OCI-LY1 (cell line): Measurements from ENCODE around the gene PCDHGB6.

ENCODE experiments used
- H2AFZ ChIP-seq: fragments of 200-600 bp; sonication (generic), shearing (Covaris generic); 2 replicates; pipeline ENCODE4 v1.6.0; 2014; ENCODE audit warnings: antibody characterized with exemption, mild to moderate bottlenecking, low read length
- H3F3A ChIP-seq: fragments of 200-600 bp; sonication (generic), shearing (Covaris generic); 2 replicates; pipeline ENCODE4 v1.6.0; 2014; ENCODE audit warnings: mild to moderate bottlenecking, antibody characterized with exemption, low read length, moderate library complexity; ENCODE audit not compliant: insufficient read depth
- H3K27ac ChIP-seq: fragments of 200-600 bp; sonication (generic); 2 replicates; pipeline ENCODE4 v1.5.1; 2014; ENCODE audit warnings: low read length, mixed run types, mild to moderate bottlenecking, low read depth; ENCODE audit not compliant: poor library complexity, severe bottlenecking
- H3K27me3 ChIP-seq: fragments of 200-600 bp; sonication (generic); 2 replicates; pipeline ENCODE4 v1.6.0; 2014; ENCODE audit warnings: antibody characterized with exemption, mild to moderate bottlenecking, low read length, moderate library complexity; ENCODE audit not compliant: insufficient read depth
- H3K36me3 ChIP-seq: fragments of 200-600 bp; sonication (generic); 2 replicates; pipeline ENCODE4 v1.6.1; 2014; ENCODE audit warnings: mild to moderate bottlenecking, antibody characterized with exemption, low read length, moderate library complexity, mixed read lengths; ENCODE audit not compliant: insufficient read depth
- H3K4me1 ChIP-seq: fragments of 200-600 bp; sonication (generic); 2 replicates; pipeline ENCODE4 v1.5.1; 2014; ENCODE audit warnings: mild to moderate bottlenecking, low read length, moderate library complexity; ENCODE audit not compliant: insufficient read depth, severe bottlenecking
- H3K4me2 ChIP-seq: fragments of 200-600 bp; sonication (generic), shearing (Covaris generic); 2 replicates; pipeline ENCODE4 v1.6.1; 2014; ENCODE audit warnings: low read length
- H3K4me3 ChIP-seq: fragments of 200-600 bp; sonication (generic); 2 replicates; pipeline ENCODE4 v1.5.1; 2014; ENCODE audit warnings: low read length, low read depth, mild to moderate bottlenecking, mixed read lengths; ENCODE audit not compliant: poor library complexity, severe bottlenecking
- H3K79me2 ChIP-seq: fragments of 200-600 bp; shearing (Covaris generic); 2 replicates; pipeline ENCODE4 v1.6.1; 2016; ENCODE audit warnings: mixed run types, low read length, mixed read lengths; ENCODE audit not compliant: insufficient read depth
- H3K9ac ChIP-seq: fragments of 200-600 bp; sonication (generic), shearing (Covaris generic); 2 replicates; pipeline ENCODE4 v1.6.1; 2014; ENCODE audit warnings: mild to moderate bottlenecking, low read length, mixed read lengths
- H3K9me2 ChIP-seq: fragments of 200-600 bp; sonication (generic), shearing (Covaris generic); 2 replicates; pipeline ENCODE4 v1.6.1; 2014; ENCODE audit warnings: low read depth, mild to moderate bottlenecking, low read length, mixed read lengths
- H3K9me3 ChIP-seq: fragments of 200-600 bp; shearing (Covaris generic); 2 replicates; pipeline ENCODE4 v1.6.1; 2014; ENCODE audit warnings: low read length, mixed read lengths
- H4K20me1 ChIP-seq: fragments of 200-600 bp; sonication (generic), shearing (Covaris generic); 2 replicates; pipeline ENCODE4 v1.6.0; 2016; ENCODE audit warnings: mild to moderate bottlenecking, low read length; ENCODE audit not compliant: insufficient read depth
- EZH2 ChIP-seq: fragments of 200-600 bp; sonication (generic), shearing (Covaris generic); IDR thresholded peaks from 2 replicates; pipeline ENCODE4 v1.8.0; 2017; ENCODE audit warnings: borderline replicate concordance, mixed run types, mild to moderate bottlenecking, antibody characterized with exemption, low read length, moderate library complexity, mixed read lengths
- TF ChIP-seq, protein P1 (sequence below): fragments of 200-600 bp; sonication (generic), shearing (Covaris generic); IDR thresholded peaks from 2 replicates; pipeline ENCODE4 v1.5.1; 2017; ENCODE audit warnings: mild to moderate bottlenecking, antibody characterized with exemption, low read length, moderate library complexity, mixed read lengths

The PCDHGB6 gene

DNA sequence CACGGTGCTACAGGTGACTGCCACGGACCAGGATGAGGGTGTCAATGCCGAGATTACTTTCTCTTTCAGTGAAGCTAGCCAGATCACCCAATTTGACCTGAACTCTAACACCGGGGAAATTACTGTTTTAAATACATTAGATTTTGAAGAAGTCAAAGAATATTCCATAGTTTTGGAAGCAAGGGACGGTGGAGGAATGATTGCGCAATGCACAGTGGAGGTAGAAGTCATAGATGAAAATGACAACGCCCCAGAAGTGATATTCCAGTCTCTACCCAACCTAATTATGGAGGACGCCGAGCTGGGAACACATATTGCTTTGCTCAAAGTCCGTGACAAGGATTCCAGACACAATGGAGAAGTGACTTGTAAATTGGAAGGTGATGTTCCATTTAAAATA, 19.2 kb upstream of the PCDHGB6 start:
- H2AFZ ChIP-seq: no peak overlapping the region

DNA sequence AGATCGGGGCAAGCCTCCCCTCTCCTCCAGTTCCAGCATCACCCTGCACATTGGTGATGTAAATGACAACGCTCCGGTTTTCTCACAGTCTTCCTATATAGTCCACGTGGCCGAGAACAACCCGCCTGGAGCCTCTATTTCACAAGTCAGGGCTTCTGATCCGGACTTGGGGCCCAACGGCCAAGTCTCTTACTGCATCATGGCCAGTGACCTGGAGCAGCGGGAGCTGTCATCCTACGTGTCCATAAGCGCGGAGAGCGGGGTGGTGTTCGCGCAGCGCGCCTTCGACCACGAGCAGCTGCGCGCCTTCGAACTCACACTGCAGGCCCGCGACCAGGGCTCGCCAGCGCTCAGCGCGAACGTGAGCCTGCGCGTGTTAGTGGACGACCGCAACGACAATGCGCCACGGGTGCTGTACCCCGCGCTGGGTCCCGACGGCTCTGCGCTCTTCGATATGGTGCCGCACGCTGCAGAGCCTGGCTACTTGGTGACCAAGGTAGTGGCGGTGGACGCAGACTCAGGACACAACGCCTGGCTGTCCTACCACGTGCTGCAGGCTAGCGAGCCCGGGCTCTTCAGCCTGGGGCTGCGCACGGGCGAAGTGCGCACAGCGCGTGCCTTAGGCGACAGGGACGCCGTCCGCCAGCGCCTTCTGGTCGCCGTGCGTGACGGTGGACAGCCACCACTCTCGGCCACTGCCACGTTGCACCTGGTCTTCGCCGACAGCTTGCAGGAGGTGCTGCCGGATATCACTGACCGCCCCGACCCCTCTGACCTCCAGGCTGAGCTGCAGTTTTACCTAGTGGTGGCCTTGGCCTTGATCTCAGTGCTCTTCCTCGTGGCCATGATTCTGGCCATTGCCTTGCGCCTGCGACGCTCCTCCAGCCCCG, 18.4 kb upstream of the PCDHGB6 start:
- H3K27ac ChIP-seq: no peak overlapping the region
- no peak overlapping the region for H2AFZ ChIP-seq
- H3K4me3 ChIP-seq: no peak overlapping the region
- no peaks in the 10 kb centered on the region for H3K27me3 ChIP-seq
- H3K4me2 ChIP-seq: no peak overlapping the region
- TF ChIP-seq, protein P1, sequence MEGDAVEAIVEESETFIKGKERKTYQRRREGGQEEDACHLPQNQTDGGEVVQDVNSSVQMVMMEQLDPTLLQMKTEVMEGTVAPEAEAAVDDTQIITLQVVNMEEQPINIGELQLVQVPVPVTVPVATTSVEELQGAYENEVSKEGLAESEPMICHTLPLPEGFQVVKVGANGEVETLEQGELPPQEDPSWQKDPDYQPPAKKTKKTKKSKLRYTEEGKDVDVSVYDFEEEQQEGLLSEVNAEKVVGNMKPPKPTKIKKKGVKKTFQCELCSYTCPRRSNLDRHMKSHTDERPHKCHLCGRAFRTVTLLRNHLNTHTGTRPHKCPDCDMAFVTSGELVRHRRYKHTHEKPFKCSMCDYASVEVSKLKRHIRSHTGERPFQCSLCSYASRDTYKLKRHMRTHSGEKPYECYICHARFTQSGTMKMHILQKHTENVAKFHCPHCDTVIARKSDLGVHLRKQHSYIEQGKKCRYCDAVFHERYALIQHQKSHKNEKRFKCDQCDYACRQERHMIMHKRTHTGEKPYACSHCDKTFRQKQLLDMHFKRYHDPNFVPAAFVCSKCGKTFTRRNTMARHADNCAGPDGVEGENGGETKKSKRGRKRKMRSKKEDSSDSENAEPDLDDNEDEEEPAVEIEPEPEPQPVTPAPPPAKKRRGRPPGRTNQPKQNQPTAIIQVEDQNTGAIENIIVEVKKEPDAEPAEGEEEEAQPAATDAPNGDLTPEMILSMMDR: no peak
- peaks cover 8% of the 10 kb centered on the region for H3K9me3 ChIP-seq
- no peaks in the 10 kb centered on the region for H3K79me2 ChIP-seq
- H3K9ac ChIP-seq: no peak overlapping the region
- no peaks in the 10 kb centered on the region for H4K20me1 ChIP-seq
- H3K9me2 ChIP-seq: no peaks in the 10 kb centered on the region
- no peaks in the 10 kb centered on the region for H3K4me1 ChIP-seq
- H3K36me3 ChIP-seq: no peaks in the 10 kb centered on the region
- no peaks in the 10 kb centered on the region for H3F3A ChIP-seq

More for the DNA sequence above, 19.2 kb upstream of the PCDHGB6 start:
- H4K20me1 ChIP-seq: no peaks in the 10 kb centered on the region
- H3K9me3 ChIP-seq: peaks cover 8% of the 10 kb centered on the region
- no peaks in the 10 kb centered on the region for H3K36me3 ChIP-seq
- H3F3A ChIP-seq: no peaks in the 10 kb centered on the region
- H3K4me1 ChIP-seq: no peaks in the 10 kb centered on the region
- H3K27ac ChIP-seq: no peak overlapping the region
- TF ChIP-seq, protein P1: no peak
- TF ChIP-seq EZH2: no peak
- no peaks in the 10 kb centered on the region for H3K9me2 ChIP-seq
- no peak overlapping the region for H3K4me2 ChIP-seq
- no peaks in the 10 kb centered on the region for H3K79me2 ChIP-seq
- H3K9ac ChIP-seq: no peak overlapping the region
- no peak overlapping the region for H3K4me3 ChIP-seq
- H3K27me3 ChIP-seq: no peaks in the 10 kb centered on the region

DNA sequence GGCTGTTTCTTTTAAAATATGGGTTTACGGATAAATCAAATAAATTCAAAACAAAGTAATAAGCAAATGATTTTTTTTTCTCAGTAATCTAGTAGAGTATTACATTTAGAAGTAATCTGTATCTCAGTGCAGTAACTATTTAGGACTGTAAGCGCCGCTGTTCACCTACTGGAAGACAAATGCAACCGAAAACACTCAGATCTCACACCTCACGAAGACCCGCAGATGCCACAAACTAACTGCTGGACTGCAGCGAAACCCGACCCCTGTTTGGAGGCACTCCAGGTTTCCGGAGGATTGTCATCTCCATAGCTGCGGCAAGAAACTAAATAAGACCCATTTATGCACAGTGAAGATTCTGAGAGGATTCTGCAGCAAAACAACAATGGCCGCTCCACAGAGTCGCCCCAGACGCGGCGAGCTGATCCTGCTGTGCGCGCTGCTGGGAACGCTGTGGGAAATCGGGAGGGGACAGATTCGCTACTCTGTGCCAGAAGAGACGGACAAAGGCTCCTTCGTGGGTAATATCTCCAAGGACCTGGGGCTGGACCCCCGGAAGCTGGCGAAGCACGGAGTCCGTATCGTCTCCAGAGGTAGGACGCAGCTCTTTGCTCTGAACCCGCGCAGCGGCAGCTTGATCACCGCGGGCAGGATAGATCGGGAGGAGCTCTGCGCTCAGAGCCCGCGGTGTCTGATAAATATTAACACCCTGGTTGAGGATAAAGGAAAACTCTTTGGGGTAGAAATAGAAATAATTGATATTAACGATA, 15.2 kb upstream of the PCDHGB6 start, which contains the start of gene PCDHGA8:
Gene PCDHGA8, plus strand, starts transcription at position 205 of the 770 bp plus-strand sequence. Its CDS starts 181 bp downstream, at position 386.
- Histone ChIP-seq H4K20me1 (no peaks in the 10 kb centered on the region), H3K4me2 (no peak within 1 kb of the TSS), H3K27me3 (no peaks in the 10 kb centered on the region), H3K4me3 (no peak within 1 kb of the TSS), H3K4me1 (no peaks in the 10 kb centered on the region), H3K79me2 (no peaks in the 10 kb centered on the region), H3K36me3 (no peaks in the 10 kb centered on the region), H3F3A (no peaks in the 10 kb centered on the region), H3K9me2 (no peaks in the 10 kb centered on the region), H3K9me3 (peaks cover 6% of the 10 kb centered on the region; the same call in 1 of the 2 replicates), H3K27ac (no peak within 1 kb of the TSS), H2AFZ (no peak within 1 kb of the TSS), H3K9ac (no peak within 1 kb of the TSS)
- TF ChIP-seq, protein P1: no peak
- no peak for TF ChIP-seq EZH2
